WERI-Rb-1 (cell line): ENCODE measurements around the gene PLCXD3.

Experiments used
- DNase-seq: peaks from one replicate; pipeline ENCODE4 v3.0.0-alpha.2; 2020
- H3K27ac ChIP-seq: fragments of 250-450 bp; sonication (Bioruptor Pico); 2 replicates; pipeline ENCODE4 v1.5.1; 2020; ENCODE audit warnings: mild to moderate bottlenecking, moderate library complexity
- H3K27me3 ChIP-seq: fragments of 250-450 bp; sonication (Bioruptor Pico); 2 replicates; pipeline ENCODE4 v1.5.1; 2021; ENCODE audit warnings: mild to moderate bottlenecking, low read depth, moderate library complexity; ENCODE audit not compliant: insufficient read depth, severe bottlenecking
- H3K36me3 ChIP-seq: fragments of 250-450 bp; sonication (Bioruptor Pico); 2 replicates; pipeline ENCODE4 v1.5.1; 2020; ENCODE audit warnings: mild to moderate bottlenecking, moderate library complexity
- H3K4me3 ChIP-seq: 2 replicates; pipeline ENCODE4 v1.5.1; 2011; ENCODE audit warnings: low read depth, mild to moderate bottlenecking, control low read depth, low read length
- H3K9me3 ChIP-seq: fragments of 250-450 bp; sonication (Bioruptor Pico); 2 replicates; pipeline ENCODE4 v1.5.1; 2021; ENCODE audit warnings: mild to moderate bottlenecking, moderate library complexity; ENCODE audit not compliant: severe bottlenecking
- CTCF ChIP-seq: IDR thresholded peaks from 2 replicates; pipeline ENCODE4 v1.5.1; 2011; ENCODE audit warnings: low read depth, mild to moderate bottlenecking, control low read depth, inconsistent platforms, low read length

PLCXD3 gene

DNA sequence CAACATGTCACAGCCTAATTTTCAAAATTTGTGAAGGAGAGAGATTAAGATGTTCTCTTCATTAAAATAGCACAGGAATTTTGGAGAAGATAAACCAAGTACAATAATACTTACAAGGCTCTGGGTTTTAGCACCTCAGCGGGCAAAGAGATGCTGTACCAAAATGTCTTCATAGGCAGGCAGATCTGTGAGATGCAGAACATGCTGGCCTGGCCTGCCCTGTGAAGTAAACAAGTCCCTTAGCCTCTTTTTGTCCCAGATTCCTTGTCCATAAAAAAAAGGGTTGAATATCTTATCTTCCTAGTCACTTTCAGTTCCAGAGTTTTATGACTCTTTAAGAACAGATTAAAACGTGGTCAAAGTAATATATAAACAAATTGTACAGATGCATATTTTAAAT lies 244.0 kb downstream of the PLCXD3 start:
- H3K27me3 ChIP-seq: no peaks in the 10 kb centered on the region
- DNase-seq: no peak
- TF ChIP-seq CTCF: no peak
- no peaks in the 10 kb centered on the region for H3K9me3 ChIP-seq
- no peaks in the 10 kb centered on the region for H3K36me3 ChIP-seq
- H3K27ac ChIP-seq: no peak overlapping the region
- no peak overlapping the region for H3K4me3 ChIP-seq

DNA sequence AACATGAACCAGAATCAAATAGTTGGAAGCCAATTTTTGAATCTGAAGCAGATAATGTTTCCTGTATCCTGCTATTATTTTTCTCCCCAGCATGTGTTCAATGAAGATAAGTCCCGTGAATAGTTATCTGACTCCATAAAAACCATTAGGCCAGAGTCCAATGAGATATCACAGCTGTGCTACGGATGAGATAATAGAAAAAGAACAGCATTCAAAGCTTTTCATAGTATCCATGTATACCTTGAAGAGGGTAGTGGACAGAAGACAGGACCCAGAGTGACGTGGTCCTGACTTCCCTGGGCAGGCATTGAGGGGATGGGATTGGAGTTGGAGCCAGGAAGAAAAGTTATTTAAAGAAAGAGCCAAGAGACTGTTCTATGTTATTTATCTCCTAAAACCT lies 246.4 kb downstream of the PLCXD3 start:
- no peak overlapping the region for H3K27ac ChIP-seq
- no peak for DNase-seq
- H3K27me3 ChIP-seq: no peaks in the 10 kb centered on the region
- no peaks in the 10 kb centered on the region for H3K36me3 ChIP-seq
- no peak overlapping the region for H3K4me3 ChIP-seq
- H3K9me3 ChIP-seq: no peaks in the 10 kb centered on the region
- TF ChIP-seq CTCF: no peak

- Histone ChIP-seq H3K27me3 (no peaks in the 10 kb centered on the region), H3K9me3 (no peaks in the 10 kb centered on the region), H3K36me3 (no peaks in the 10 kb centered on the region), H3K27ac (no peak overlapping the region), H3K4me3 (no peak overlapping the region)
- DNase-seq: no peak
- TF ChIP-seq CTCF: no peak
Measured at GRCh38 chr5:41263335-41263734, 247.1 kb downstream of the PLCXD3 start.
